LHCN-M2 (cell line): ENCODE measurements around the gene AZI2. TPM values are rescaled to one million over a fixed set of nuclear protein-coding genes. Genes with fewer than 3 reads are reported as not detected.

Source experiments
- DNase-seq: peaks from one replicate; pipeline ENCODE4 v3.0.0-alpha.2; 2012; ENCODE audit warnings: low read depth
- total RNA-seq: library from RNA; depleted of rRNA; stranded (reverse); fragments of >200 nt; gene quantifications from 2 replicates; pipeline ENCODE4 v1.2.3, GENCODE V29; 2014; rRNA removed

The AZI2 gene
- total RNA-seq, 1 experiment from 2014 or later, result 83.1 TPM

DNA sequence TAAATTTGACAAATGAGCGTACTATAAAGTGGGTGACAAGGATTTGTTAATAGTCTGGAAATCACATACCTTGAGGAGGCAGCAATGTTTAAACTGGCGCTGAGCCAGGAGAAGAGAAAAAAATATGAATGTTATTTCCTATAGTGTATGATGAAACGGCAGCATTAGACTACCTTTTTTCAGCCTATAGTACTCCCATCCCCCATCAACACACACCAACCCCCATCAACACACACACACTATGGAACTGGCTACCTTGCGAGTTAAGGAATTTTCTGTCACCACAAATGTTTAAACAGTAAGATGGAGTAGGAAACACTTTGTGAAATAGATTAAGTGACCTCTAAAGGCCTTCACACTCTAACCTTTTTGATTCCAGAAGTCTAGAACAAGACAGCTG, 46.9 kb downstream of the AZI2 start:
- no peak for DNase-seq

DNA sequence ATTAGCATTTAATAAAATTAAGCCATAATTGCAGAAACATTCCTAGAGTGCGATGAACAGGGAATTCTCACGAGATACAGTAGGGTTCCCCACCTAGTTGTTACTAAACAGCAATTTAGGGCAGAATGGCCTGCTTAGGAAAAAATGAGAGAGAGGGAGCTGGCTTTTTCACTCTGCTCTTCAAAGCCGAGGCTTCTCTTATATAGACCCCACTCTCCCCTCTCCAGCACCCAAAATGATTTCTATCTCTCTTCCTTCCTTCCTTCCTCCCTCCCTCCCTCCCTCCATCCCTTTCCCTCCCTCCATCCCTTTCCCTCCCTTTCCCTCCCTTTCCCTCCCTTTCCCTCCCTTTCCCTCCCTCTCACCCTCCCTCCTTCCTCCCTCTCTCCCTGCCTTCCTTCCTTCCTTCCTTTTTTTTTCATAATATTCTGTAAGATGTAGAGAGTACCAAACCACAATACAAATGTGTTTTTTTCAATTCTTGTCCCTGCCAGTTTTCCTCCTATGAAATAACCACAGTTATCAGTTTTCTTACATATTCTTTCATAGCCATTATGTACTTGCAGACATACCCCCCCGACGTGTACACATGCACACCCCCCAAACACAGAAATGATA, 48.2 kb downstream of the AZI2 start:
- no peak for DNase-seq

GRCh38 chr3:28299705-28300104, 48.9 kb downstream of the AZI2 start:
- DNase-seq, result no peak

DNA sequence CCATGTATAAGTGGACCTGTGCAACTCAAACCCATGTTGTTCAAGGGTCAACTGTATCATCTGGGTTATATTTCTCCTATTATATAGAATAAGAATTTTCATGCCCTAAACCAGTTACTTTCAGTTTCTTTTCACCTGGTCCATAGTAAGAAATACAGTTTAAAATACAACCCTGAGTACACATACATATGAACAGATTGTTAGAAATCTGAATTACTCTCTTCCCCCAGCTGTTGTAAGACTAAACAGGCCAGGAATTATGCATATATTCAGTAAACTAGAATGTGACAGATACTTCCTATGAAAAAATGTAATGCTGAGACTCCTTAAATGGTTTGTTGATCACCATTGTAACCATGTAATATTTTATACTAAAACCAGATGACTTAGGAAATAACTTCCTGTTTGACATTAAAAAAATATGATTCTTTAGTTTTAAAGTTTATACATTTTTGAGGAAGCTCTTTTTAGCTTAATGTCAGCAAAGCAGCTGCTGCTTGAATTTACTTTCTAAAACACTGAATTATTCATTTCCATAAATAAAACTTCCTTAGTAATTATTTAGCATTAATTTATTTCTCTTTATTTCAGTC, 52.6 kb downstream of the AZI2 start:
- DNase-seq, result peak; percentile 8

GRCh38 chr3:28294667-28295413, 53.8 kb downstream of the AZI2 start:
- DNase-seq, result no peak

GRCh38 chr3:28292622-28293021, 56.0 kb downstream of the AZI2 start:
- DNase-seq, result no peak

DNA sequence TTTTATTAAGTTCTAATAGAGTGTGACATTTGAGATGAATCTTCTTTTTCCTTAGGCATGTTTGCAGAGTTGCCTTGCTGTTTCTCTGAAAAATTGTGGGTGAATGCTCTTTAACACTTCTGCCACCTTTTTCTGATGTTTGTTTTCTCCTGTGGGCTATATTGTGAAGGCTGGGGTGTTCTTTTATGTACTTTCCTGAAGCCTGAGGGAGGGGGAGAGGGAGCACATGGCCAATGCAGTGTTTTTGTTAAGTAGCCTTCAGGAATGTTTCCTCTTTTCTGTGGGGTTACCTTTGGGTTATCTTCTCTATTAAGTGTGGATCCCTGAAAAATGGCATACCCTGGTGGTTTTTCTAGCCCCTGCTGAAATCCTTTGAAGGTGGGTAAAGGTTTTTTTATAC, 57.0 kb downstream of the AZI2 start:
- DNase-seq, result no peak

- DNase-seq, result no peak
Measured at GRCh38 chr3:28290863-28291300, 57.7 kb downstream of the AZI2 start.

DNA sequence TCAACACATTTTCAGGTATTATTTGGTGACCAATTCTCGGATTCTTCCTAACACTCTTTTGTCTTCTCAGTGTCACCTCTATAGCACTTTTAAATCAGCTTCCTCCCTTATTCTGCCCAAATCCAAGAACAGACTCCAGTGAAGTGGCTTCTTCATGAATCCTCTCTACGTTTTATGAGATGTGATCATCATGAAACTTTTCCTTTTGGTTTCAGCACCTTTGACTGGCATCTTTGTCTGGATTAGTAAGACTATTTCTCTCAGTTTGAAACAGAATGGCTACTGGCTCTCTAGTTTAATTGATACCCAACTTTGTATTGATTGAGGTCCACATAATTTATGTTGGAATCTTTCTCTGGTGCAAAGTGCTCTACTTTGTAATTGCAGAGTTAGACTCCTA, 61.6 kb downstream of the AZI2 start:
- DNase-seq, result no peak

DNA sequence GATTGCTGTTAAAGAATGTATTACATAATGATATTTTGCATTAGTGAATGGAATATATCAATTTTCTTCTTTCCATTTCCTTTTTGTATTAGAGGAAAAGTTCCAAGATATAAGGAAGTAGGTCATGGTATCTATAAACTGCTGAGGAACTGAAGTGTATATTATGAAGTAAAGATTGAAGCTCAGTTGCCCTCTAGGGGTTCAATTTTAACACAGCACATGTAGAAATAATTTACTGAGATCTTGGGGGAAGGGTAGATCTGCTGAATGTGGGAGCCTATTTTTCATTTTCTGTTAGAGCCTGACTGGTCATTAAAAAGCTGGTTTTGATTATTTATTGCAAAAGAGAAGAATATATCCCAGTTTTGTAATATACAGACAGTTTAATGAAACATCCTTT, 62.0 kb downstream of the AZI2 start:
- peak; percentile 38 for DNase-seq

DNA sequence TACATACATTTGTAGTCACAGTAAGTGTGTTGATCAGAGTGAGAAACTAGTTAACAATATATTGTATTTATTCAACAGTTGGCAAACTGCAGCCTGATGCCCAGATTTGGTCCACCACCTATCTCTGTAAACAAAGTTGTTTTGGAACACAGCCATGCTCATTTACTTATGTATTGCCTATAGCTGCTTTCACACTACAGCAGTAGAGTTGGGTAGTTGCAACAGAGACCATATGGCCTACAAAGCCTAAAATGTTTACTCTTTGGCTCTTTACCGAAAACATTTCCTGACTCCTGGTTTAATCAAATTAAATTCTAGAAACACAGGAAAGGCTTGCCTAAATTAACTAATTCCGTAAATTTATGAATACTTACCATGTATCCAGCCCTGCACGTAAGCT, 67.8 kb downstream of the AZI2 start:
- no peak for DNase-seq

DNA sequence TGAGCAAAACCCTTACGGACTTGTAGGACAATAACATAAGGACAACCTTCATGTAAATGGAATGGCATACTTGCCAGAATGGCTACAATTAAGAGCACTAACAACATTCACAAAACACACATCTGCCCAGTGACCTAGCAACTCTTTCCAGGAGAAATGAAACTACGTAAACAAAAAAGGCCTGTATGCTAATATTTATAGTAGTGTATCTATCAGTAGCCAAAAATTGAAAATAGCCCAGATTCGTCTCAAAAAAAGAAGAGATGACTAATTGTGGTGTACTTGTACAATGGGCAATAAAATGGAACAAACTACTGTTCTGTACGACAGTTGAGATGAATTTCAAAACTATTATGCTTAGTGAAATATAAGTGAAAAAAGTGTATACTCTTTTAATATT, 68.9 kb downstream of the AZI2 start:
- peak; percentile 37 for DNase-seq

GRCh38 chr3:28278918-28279317, 69.7 kb downstream of the AZI2 start:
- no peak for DNase-seq

DNA sequence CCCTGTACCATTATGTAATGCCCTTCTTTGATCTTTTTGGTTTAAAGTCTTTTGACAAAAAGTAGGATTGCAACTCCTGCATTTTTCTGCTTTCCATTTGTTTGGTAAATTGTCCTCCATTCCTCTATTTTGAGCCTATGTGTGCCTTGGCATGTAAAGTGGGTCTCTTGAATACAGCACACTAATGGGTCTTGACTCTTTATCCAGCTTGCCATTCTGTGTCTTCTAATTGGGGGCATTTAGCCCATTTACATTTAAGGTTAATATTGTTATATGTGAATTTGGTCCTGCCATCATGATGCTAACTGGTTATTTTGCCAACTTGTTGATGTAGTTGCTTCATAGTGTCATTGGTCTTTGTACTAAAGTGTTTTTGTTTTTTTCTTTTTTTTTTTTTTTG, 74.8 kb downstream of the AZI2 start:
- DNase-seq, result no peak

Other genes with a start within 250 kb of the AZI2 start
- gene CMC1, start 107.2 kb downstream of the AZI2 start, total RNA-seq, result 6.9 and 11.0 TPM in 2 replicates
- 1.1 and 1.4 TPM in 2 replicates for gene ZCWPW2, start 103 bp downstream of the AZI2 start, total RNA-seq